GM20000 (cell line): ENCODE results near the gene HOXC12.

ENCODE experiments used
- DNase-seq: peaks from one replicate; pipeline ENCODE4 v3.0.0; 2012; ENCODE audit warnings: low spot score
- CTCF ChIP-seq: IDR thresholded peaks from 2 replicates; pipeline ENCODE4 v1.5.1; 2012; ENCODE audit warnings: mild to moderate bottlenecking, control low read depth; ENCODE audit errors: extremely low read depth, missing control alignments

The HOXC12 gene

DNA sequence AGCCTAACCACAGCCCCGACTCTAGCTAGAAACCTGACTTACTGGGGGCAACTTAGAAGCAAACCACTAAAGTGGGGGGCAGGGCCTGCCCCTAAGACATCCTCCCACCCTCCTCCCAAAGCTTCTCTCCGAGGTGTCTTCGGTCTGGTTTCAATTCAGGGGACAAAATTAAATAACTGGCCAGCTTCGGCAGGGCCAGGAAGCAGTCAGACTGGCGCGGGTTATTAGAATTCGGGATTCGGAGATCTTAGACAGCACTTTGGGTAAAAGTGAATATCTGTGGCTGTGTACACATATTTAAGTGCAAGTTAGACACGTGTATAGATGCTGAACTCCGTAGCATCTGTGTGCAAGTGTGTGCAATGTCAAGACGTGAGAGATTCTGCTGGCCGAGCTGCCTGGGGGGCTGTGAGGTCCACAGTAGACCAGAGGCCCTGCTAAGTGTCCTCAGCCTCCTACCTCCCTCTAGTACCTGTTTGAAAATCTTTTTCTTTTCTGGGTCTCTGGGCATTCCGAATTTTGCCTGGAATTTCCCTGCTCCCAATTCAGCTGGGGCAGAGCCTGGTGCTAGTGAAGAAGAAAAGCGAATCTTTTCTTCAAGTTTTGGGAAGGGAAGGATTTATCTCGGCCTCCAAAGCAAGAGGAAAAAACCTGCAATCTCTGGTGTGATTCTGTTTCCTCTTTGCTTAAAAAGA, 26.2 kb downstream of the HOXC12 start:
- no peak for DNase-seq
- TF ChIP-seq CTCF, result no peak

GRCh38 chr12:53981634-53982565, 27.2 kb downstream of the HOXC12 start:
- no peak for TF ChIP-seq CTCF
- DNase-seq, result no peak

DNA sequence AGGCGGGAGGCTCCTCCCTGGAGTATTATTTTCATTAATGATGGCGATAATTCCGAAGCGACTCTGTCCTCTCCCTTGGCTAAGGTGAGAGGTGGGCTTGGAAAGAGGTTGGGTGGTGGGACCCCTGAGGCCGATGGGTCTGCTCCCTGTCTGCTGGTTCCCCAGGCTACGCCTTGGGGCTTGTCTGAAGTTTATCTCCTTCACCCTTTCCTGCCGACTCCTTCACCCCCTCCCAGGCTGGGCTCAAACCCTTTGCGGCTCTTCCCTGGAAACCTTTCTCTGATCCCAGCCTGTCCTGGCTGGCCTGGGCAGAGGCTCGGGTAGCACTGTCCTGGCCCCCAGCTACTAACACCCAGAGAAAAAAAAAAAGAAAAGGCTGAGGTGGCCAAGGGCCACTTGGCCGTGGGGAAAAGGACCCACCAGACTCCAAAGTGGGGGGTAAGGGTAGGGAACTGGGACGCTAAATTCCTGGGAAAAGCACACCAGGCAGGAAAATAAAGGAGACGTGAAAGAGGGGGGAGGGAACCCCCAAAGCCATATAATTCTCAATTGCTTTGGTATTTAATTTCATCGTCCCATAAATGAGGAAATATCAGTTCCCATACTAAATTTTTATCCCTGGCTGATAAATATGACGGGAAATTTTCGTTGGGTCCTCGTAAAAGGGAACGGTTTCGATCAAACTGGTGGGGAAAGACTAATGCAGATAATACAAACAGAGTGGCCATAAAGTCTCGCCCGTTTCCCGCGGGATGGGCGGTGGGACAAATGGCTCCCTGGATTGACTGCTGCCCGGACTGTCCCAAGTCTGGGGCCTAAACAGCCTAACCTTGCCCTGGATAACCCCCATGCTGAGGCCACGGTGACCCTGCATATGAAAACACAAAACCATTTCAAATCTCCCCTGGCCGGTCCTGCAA, 28.2 kb downstream of the HOXC12 start:
- no peak for TF ChIP-seq CTCF
- DNase-seq, result no peak

DNA sequence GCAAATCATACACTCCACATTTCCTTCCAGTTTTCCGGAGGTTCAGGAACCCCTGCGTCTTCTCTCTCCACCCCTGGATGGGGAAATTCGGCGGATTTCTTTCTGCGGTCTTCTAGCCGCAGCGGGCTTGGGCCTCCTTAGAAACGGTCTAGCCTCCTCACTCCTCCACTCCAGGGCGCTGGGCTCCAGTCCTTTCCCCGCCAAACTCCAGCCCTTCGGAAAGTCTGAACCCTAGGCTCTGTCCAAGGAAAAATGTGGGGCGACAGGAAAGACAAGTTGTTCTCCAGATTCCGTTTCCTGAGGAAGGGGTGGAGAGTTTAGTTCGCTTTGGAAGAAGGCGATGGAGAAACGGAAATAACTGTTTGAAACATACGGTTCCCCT, 28.9 kb downstream of the HOXC12 start:
- no peak for TF ChIP-seq CTCF
- no peak for DNase-seq

DNA sequence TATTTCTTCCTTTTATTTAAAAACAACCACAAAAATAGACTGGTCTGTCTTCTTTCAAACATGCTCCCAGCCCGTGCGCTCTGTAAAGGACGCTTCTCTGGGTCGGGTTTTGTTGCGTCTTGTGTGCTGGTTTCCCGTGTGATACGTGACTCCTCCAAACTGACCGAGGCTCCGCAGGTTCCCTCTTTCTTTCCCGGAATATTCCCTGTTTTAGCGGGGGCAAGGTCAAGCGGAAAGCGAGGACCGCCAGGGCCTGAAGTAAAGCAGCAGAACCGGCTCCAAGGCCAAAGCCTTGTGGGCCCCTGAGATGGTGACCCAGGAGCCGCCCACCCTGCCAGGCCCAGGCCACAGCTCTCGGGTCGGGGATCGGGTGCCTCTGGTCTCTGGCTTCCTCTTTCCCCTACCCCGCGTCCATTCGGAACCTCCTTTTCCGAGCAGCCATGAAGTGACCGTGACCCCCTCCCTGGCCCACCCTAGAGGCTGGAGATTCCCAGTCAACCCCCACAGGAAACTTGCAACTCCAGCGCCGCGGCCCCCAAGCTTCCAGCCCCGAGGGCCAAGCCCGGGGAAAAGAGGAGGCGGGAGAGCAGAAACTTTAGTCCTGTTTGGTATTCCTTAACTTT, 29.4 kb downstream of the HOXC12 start:
- no peak for DNase-seq
- TF ChIP-seq CTCF, result no peak

DNA sequence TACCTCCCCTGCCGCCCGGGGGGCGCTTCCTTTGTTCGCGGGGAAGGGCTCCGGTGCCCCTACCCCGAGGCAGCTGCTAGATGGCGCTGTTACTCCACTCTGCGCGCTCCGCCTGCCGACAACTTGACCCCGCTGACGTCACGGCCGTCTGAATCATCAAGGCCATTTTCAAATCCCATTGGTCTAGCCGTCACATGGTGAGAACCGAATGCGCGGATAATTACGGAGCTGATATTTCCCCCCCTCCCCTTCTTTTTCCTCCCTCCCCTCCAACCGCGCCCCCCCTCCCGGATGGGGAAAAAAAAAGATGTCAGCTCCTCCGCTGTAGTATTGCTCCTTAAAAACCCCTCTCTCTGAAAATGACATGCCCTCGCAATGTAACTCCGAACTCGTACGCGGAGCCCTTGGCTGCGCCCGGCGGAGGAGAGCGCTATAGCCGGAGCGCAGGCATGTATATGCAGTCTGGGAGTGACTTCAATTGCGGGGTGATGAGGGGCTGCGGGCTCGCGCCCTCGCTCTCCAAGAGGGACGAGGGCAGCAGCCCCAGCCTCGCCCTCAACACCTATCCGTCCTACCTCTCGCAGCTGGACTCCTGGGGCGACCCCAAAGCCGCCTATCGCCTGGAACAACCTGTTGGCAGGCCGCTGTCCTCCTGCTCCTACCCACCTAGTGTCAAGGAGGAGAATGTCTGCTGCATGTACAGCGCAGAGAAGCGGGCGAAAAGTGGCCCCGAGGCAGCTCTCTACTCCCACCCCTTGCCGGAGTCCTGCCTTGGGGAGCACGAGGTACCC, 30.4 kb downstream of the HOXC12 start, which contains the start of gene HOXC10:
Gene HOXC10, plus strand, starts transcription at position 246 of the 791 bp plus-strand sequence. Its CDS starts 114 bp downstream, at position 360.
- DNase-seq, result peak; percentile 92
- TF ChIP-seq CTCF, result peak; percentile 80
